T-helper 2 cell treated with Interferon-gamma antibody and Interleukin-4, amounts not matched to agents 100 ng/mL and 5 ng/mL, for 36 hours (primary cell): Measurements from ENCODE around the gene CDKN1B. TPM values are rescaled to one million over a fixed set of nuclear protein-coding genes. Genes with fewer than 3 reads are reported as not detected.

ENCODE experiments used
- intact Hi-C: fragments of 100-400 bp; cut with micrococcal nuclease; formaldehyde crosslinking; loops from one replicate; pipeline ENCODE4 v1.15.1; 2023
- total RNA-seq: library from RNA; stranded (reverse); gene quantifications from 2 replicates; pipeline ENCODE4 v1.2.3, GENCODE V29; 2022

Gene CDKN1B
- total RNA-seq, 1 donor from 2014 or later, result 89.3 TPM

- intact Hi-C loops, result no loop called here
Observed at GRCh38 chr12:12747278-12747677, 30.1 kb downstream of the CDKN1B start.

GRCh38 chr12:12748044-12748443 lies 30.9 kb downstream of the CDKN1B start:
- intact Hi-C loops, result no loop called here

GRCh38 chr12:12749433-12749832 lies 32.3 kb downstream of the CDKN1B start:
- intact Hi-C loops, result no loop called here

GRCh38 chr12:12755923-12756322 lies 38.8 kb downstream of the CDKN1B start:
- intact Hi-C loops, result no loop called here

- intact Hi-C loops, result no loop called here
Observed at GRCh38 chr12:12757121-12757520, 40.0 kb downstream of the CDKN1B start.

- intact Hi-C loops, result no loop called here
Observed at GRCh38 chr12:12759234-12759915, 42.2 kb downstream of the CDKN1B start.

- intact Hi-C loops, result no loop called here
Observed at GRCh38 chr12:12764824-12765223, 47.7 kb downstream of the CDKN1B start.

GRCh38 chr12:12770262-12770661 lies 53.1 kb downstream of the CDKN1B start:
- intact Hi-C loops, result no loop called here

Other genes with a start within 250 kb of the CDKN1B start
- 37.3 and 40.6 TPM in 2 replicates for gene DUSP16, start 154.5 kb upstream of the CDKN1B start, total RNA-seq
- 15.9 and 17.6 TPM in 2 replicates for gene CREBL2, start 105.5 kb upstream of the CDKN1B start, total RNA-seq
- gene GPR19, start 21.2 kb upstream of the CDKN1B start, total RNA-seq, result 11.6 and 12.0 TPM in 2 replicates
- 7.9 and 9.5 TPM in 2 replicates for gene APOLD1, start 68.3 kb downstream of the CDKN1B start, total RNA-seq
- 80.6 and 85.5 TPM in 2 replicates for gene DDX47, start 96.0 kb downstream of the CDKN1B start, total RNA-seq
- 0.02 TPM in 1 of 2 replicates, not detected in the other for gene GPRC5A, start 174.2 kb downstream of the CDKN1B start, total RNA-seq
- gene GPRC5D, start 234.8 kb downstream of the CDKN1B start, total RNA-seq, result not detected in 2 replicates